ENCODE results near the gene KLF5.
A peak's percentile ranks its signal among the peaks of the same experiment; 100 is the strongest.
"Not testable (repeated sequence)": the region's sequence is repeated elsewhere in the genome, so short reads cannot be mapped to it uniquely, and the experiment has no call there.

Gene KLF5

GRCh38 chr13:73058736-73059459 is at the start of gene KLF5:
Gene KLF5, plus strand, starts transcription at chr13:73059005. Its CDS starts 323 bp downstream, at chr13:73059328.
- peak; percentile 96 to 97 for DNase-seq

DNA sequence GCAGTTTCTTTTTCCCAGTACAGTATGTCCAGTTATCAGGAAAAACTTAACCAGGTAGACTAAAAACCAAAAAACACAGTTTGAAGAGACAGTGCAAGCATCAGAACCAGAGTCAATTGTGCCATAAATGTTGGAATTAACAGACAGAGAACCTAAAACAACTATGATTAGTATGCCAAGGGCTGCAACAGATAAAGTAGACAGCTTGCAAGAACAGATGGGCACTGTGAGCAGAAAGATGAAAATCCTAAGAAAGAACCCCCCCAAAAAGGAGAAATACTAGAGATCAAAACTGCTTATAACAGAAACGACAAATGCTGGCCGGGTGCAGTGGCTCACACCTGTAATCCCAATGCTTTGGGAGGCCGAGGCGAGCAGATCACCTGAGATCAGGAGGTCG is 47.1 kb upstream of the KLF5 start:
- DNase-seq, result no peak

DNA sequence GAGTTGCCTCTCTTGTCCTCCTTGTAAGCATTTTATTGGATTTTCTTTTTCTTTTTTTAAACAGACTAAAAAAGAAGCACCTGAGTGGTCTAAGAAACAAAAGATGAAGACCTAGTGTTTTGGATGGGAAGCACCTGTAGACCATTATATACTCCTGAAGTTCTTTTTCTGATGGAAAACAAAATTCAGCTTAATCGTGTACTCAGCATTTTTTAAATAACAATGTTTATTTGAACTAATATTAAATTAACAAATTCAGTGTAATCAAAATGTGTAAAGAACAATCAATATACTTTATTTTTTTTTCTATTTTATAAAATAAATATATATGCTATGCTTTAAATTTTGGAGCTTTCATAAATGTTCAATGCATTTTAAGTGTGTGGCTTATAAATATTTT is 43.0 kb upstream of the KLF5 start:
- DNase-seq, result no peak

DNA sequence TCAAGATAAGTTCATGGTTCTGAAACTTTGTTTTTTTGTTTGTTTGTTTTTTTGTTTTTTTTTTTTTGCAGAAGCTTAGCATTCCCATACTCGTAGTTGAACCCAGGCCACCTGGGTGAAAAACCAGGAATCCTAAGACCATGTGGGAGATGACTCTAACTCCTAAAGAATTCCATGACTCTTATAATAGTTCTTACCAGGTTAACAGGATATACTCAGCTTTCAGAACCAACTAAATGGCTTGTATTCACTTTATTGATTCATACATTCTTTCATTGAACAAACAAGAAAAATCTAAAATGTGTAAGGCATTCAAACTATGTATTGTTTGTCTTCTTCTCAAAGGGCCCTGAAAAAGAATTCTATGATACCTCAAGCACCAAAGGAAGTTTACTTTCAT is 40.5 kb upstream of the KLF5 start:
- DNase-seq, result no peak

GRCh38 chr13:73025217-73026012 is 33.4 kb upstream of the KLF5 start:
- DNase-seq, result no peak

DNA sequence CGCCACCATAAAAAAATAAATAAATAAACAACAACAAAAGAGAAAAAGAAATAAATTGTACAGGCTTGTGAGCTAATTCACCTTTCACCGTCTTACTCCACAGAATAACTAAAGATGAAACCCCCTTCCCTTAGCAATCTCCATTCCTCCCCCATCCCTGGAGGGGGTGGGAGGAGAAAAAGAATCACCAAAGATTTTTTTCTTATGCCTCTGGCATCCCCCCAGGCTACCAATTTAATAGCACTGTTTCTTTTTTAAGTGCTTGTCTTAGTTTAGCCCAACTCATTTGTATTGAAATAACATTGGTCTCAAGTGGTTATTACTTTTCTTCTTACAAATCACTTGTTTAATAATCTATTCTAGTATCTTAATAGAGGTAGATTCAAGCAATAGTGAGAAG is 23.9 kb upstream of the KLF5 start:
- DNase-seq, result no peak

- no peak for DNase-seq
Measured at GRCh38 chr13:73035660-73036059, 23.1 kb upstream of the KLF5 start.

- DNase-seq, result no peak
Measured at GRCh38 chr13:73036566-73036965, 22.2 kb upstream of the KLF5 start.

DNA sequence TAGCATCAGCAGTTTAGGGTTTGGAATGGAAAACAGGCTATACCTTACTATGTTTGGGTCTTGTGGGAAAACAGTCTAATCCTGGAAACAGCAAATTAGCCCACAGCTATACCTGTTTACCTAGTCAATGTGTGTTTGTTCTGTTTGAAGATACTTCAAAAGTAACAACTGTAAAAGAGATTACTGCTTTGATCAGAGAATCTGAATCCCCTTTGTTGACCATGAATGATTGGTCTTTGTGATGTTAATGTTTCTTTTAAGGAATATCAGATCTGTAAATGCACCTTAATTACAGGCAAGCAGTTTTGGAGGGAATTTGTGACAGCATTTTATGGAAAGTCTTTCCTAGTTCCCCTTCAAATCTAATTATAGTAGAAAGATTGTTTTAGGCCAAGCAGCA is 20.7 kb upstream of the KLF5 start:
- DNase-seq, result no peak

GRCh38 chr13:73039201-73040108 is 19.4 kb upstream of the KLF5 start:
- no peak for DNase-seq

- no peak for DNase-seq
Measured at GRCh38 chr13:73040484-73040883, 18.3 kb upstream of the KLF5 start.

GRCh38 chr13:73040968-73041596 is 17.7 kb upstream of the KLF5 start:
- DNase-seq, result no peak

- no peak for DNase-seq
Measured at GRCh38 chr13:73045031-73045430, 13.8 kb upstream of the KLF5 start.

GRCh38 chr13:73048615-73049014 is 10.2 kb upstream of the KLF5 start:
- not testable (repeated sequence) for DNase-seq

GRCh38 chr13:73054712-73055111 is 4.1 kb upstream of the KLF5 start:
- no peak for DNase-seq

- DNase-seq, result no peak
Measured at GRCh38 chr13:73055813-73056564, 2.8 kb upstream of the KLF5 start.

DNA sequence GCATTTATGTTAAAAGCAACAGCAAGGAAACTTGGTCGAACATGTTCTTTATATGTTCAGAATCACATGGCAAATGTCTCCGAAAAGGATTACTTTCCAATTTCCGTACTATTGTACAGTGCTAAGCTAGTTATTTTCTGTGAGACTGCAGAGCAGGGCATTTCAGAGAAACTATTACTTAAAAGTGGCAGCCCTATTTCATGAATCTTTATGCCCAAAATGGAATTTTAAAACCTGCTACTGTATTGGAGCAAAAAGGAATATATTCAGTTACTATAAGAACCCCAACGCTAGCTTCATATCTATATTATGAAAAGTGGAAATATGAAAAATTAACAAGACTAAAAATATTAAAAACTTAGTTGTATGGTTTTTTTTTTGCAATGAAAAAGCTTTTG is 2.2 kb upstream of the KLF5 start:
- DNase-seq, result no peak

GRCh38 chr13:73057284-73058063 is 1.3 kb upstream of the KLF5 start:
- no peak for DNase-seq

DNA sequence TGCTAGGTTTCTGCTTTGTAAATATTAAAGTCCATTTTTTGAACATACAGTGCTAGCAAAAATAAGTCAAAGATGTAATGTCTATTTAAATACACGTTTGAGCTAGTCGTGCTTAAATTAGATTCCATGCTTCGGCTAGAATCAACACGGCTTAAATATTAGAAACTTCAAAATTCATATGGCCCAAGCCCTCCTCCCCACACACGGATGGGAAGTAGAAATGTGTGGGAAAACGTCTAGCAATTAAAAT is 816 bp upstream of the KLF5 start:
- no peak for DNase-seq

- no peak for DNase-seq
Measured at GRCh38 chr13:73058432-73058735, 421 bp upstream of the KLF5 start.

- peak; percentile 38 to 50 for DNase-seq
Measured at GRCh38 chr13:73059460-73060250, 850 bp downstream of the KLF5 start.

Data from activated CD4-positive, alpha-beta T cell treated with anti-CD3 and anti-CD28 coated beads, Interleukin-2, amount 50 U/mL, for 48 hours (primary cell).